Measurements from ENCODE around the gene CEBPA. TPM values are rescaled to one million over a fixed set of nuclear protein-coding genes. Genes with fewer than 3 reads are reported as not detected.

CEBPA gene
- total RNA-seq, 1 donor from 2014 or later = 75.1 TPM

- DNase-seq (no peak), ATAC-seq (no peak)
- Histone ChIP-seq H3K27ac (peak overlapping the region; percentile 46), H3K36me3 (no peaks in the 10 kb centered on the region), H3K4me1 (peaks cover 22% of the 10 kb centered on the region), H3K27me3 (ENCODE audit: low read depth) (no peaks in the 10 kb centered on the region), H3K4me3 (no peak overlapping the region), H3K9me3 (no peaks in the 10 kb centered on the region)
- intact Hi-C loops (cut with DNase I) = no loop called here
- TF ChIP-seq CTCF (IDR thresholded peaks at IDR 0.05) = no peak
Measured at GRCh38 chr19:33269016-33269415, 33.3 kb downstream of the CEBPA start.

- Histone ChIP-seq H3K36me3 (no peaks in the 10 kb centered on the region), H3K9me3 (no peaks in the 10 kb centered on the region), H3K27ac (peak overlapping the region; percentile 46), H3K27me3 (ENCODE audit: low read depth) (no peaks in the 10 kb centered on the region), H3K4me3 (no peak overlapping the region), H3K4me1 (peaks cover 15% of the 10 kb centered on the region)
- intact Hi-C loops (cut with DNase I) = no loop called here
- peak; percentile 31 to 46 for ATAC-seq
- TF ChIP-seq CTCF (IDR thresholded peaks at IDR 0.05) = no peak
- DNase-seq = no peak
Measured at GRCh38 chr19:33268162-33268991, 34.0 kb downstream of the CEBPA start.

- H3K36me3 ChIP-seq = no peaks in the 10 kb centered on the region
- ATAC-seq (peak in 1 of 2 donors; percentile 22), DNase-seq (no peak)
- intact Hi-C loops (cut with DNase I) = no loop called here
- H3K27ac ChIP-seq = peak overlapping the region; percentile 46
- TF ChIP-seq CTCF (IDR thresholded peaks at IDR 0.05) = no peak
- H3K27me3 ChIP-seq (ENCODE audit: low read depth) = no peaks in the 10 kb centered on the region
- no peaks in the 10 kb centered on the region for H3K9me3 ChIP-seq
- H3K4me1 ChIP-seq = peaks cover 11% of the 10 kb centered on the region
- no peak overlapping the region for H3K4me3 ChIP-seq
Measured at GRCh38 chr19:33267706-33268105, 34.6 kb downstream of the CEBPA start.

- ATAC-seq (no peak), DNase-seq (no peak)
- TF ChIP-seq CTCF (IDR thresholded peaks at IDR 0.05) = no peak
- Histone ChIP-seq H3K4me1 (peaks cover 12% of the 10 kb centered on the region), H3K36me3 (no peaks in the 10 kb centered on the region), H3K27ac (no peak overlapping the region), H3K4me3 (no peak overlapping the region), H3K27me3 (ENCODE audit: low read depth) (no peaks in the 10 kb centered on the region), H3K9me3 (no peaks in the 10 kb centered on the region)
- intact Hi-C loops (cut with DNase I) = no loop called here
Measured at GRCh38 chr19:33266974-33267484, 35.3 kb downstream of the CEBPA start.

- no peaks in the 10 kb centered on the region for H3K9me3 ChIP-seq
- H3K27ac ChIP-seq = no peak overlapping the region
- H3K4me1 ChIP-seq = peaks cover 32% of the 10 kb centered on the region
- TF ChIP-seq CTCF (IDR thresholded peaks at IDR 0.05) = no peak
- H3K4me3 ChIP-seq = no peak overlapping the region
- no peaks in the 10 kb centered on the region for H3K27me3 ChIP-seq (ENCODE audit: low read depth)
- intact Hi-C loops (cut with DNase I) = no loop called here
- no peak for ATAC-seq
- DNase-seq = no peak
- H3K36me3 ChIP-seq = no peaks in the 10 kb centered on the region
Measured at GRCh38 chr19:33264881-33265445, 37.4 kb downstream of the CEBPA start.

All from lower lobe of right lung (tissue), 2 donors.